Upper lobe of right lung (tissue), 1 donor: ENCODE results near the gene ERAL1. TPM values are rescaled to one million over a fixed set of nuclear protein-coding genes. Genes with fewer than 3 reads are reported as not detected.
"Not testable (repeated sequence)": the region's sequence is repeated elsewhere in the genome, so short reads cannot be mapped to it uniquely, and the experiment has no call there.

Source experiments
- ATAC-seq: fragments of 200-7000 bp; cut with Tn5 transposase; one replicate; pipeline ENCODE4 v1.9.1; 2020; ENCODE audit warnings: mild to moderate bottlenecking, moderate library complexity
- DNase-seq: peaks from one replicate; pipeline ENCODE4 v3.0.0-alpha.2; 2020
- H3K27ac ChIP-seq: fragments of 200-600 bp; one replicate; pipeline ENCODE4 v1.8.0; 2022
- H3K27me3 ChIP-seq: fragments of 200-600 bp; one replicate; pipeline ENCODE4 v1.8.0; 2022; ENCODE audit warnings: mild to moderate bottlenecking
- H3K36me3 ChIP-seq: fragments of 200-600 bp; one replicate; pipeline ENCODE4 v1.8.0; 2022
- H3K4me1 ChIP-seq: fragments of 200-600 bp; one replicate; pipeline ENCODE4 v1.8.0; 2022
- H3K4me3 ChIP-seq: fragments of 200-600 bp; one replicate; pipeline ENCODE4 v1.8.0; 2022; ENCODE audit warnings: mild to moderate bottlenecking
- H3K9me3 ChIP-seq: fragments of 200-600 bp; one replicate; pipeline ENCODE4 v1.8.0; 2022
- intact Hi-C: fragments of 100-400 bp; cut with DNase I; formaldehyde crosslinking; loops from one replicate; pipeline ENCODE4 v1.11.0; 2022
- total RNA-seq: library from RNA; stranded (reverse); fragmentation: NEBNext Ultra II Directional; extraction: Animal tissue kit (Norgen Biotek cat#: 25700); gene quantifications from one replicate; pipeline ENCODE4 v1.2.1, GENCODE V29; 2021
- TF ChIP-seq, protein P1 (sequence below): fragments of 200-600 bp; IDR thresholded peaks from one replicate; pipeline ENCODE4 v1.8.0; 2022; ENCODE audit warnings: antibody characterized with exemption
- donor health status: DM: no; HTN: yes; CAD: no; lungs with severe emphysema.

ERAL1 gene
- total RNA-seq, 1 donor from 2014 or later: 24.4 TPM

DNA sequence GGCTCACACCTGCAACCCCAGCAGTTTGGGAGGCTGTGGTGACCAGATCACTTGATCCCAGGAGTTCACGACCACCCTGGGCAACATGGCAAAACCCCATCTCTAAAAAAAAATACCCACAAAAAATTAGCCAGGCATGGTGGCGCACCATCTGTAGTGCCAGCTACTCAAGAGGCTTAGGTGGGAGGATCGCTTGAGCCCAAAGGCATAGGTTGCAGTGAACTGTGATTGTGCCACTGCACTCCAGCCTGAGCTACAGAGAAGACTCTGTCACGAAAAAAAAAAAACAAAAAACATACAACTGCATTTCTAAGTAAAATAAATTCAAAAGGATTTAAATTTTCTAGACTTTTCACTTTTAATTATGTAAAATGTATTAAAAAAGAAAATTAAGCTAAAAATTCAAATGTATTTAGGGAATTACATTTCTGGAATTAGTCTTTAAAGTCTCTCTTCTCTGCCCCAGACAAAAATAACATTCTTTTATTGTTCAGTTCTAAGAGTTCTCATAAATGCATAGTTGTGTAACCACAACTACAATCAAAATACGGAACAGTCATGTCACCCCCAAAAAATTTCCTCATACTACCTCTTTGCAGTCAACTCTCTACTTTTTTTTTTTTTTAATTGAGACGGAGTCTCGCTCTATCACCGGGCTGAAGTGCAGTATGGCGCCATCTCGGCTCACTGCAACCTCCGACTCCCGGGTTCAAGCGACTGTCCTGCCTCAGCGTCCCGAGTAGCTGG, 26.3 kb upstream of the ERAL1 start:
- Histone ChIP-seq H3K4me3 (no peak overlapping the region), H3K27ac (no peak overlapping the region), H3K36me3 (no peaks in the 10 kb centered on the region), H3K4me1 (no peaks in the 10 kb centered on the region), H3K9me3 (no peaks in the 10 kb centered on the region), H3K27me3 (no peaks in the 10 kb centered on the region)
- TF ChIP-seq, protein P1, sequence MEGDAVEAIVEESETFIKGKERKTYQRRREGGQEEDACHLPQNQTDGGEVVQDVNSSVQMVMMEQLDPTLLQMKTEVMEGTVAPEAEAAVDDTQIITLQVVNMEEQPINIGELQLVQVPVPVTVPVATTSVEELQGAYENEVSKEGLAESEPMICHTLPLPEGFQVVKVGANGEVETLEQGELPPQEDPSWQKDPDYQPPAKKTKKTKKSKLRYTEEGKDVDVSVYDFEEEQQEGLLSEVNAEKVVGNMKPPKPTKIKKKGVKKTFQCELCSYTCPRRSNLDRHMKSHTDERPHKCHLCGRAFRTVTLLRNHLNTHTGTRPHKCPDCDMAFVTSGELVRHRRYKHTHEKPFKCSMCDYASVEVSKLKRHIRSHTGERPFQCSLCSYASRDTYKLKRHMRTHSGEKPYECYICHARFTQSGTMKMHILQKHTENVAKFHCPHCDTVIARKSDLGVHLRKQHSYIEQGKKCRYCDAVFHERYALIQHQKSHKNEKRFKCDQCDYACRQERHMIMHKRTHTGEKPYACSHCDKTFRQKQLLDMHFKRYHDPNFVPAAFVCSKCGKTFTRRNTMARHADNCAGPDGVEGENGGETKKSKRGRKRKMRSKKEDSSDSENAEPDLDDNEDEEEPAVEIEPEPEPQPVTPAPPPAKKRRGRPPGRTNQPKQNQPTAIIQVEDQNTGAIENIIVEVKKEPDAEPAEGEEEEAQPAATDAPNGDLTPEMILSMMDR: no peak
- DNase-seq (peak; percentile 25), ATAC-seq (no peak)
- intact Hi-C loops: no loop called here

DNA sequence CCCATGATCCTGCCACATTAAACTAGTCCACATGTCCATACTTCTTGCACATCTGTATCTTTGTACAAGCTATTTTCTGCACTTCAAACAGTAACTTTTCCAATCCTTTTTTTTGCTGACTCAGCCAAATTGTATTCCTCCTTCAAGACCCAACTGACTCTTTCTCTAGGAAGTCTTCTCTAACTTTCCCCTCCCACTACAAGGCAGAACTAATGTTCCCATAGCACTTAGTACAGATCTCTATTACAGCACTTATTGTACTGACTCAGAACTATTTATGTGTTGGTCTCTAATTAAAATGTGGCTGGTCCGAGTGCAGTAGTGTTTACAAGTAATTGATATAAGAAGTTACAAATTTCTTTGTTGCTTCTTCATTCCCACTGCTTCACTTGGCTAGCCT, 20.4 kb upstream of the ERAL1 start:
- intact Hi-C loops: no loop called here
- ATAC-seq: no peak

DNA sequence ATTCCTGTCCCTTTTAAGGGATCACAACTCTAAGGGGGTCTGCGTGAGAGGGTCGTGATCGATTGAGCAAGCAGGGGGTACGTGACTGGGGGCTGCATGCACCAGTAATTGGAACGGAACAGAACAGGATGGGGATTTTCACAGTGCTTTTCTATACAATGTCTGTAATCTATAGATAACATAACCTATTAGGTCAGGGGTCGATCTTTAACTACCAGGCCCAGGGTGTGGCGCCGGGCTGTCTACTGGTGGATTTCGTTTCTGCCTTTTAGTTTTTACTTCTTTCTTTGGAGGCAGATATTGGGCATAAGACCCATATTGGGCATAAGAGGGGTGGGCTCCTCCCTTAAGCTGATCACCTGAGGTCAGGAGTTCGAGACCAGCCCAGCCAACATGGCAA, 18.3 kb upstream of the ERAL1 start:
- H3K36me3 ChIP-seq, H3K9me3 ChIP-seq, ATAC-seq, H3K4me3 ChIP-seq, intact Hi-C loops, H3K27me3 ChIP-seq, H3K27ac ChIP-seq, H3K4me1 ChIP-seq: not testable (repeated sequence)
- peak; percentile 11 for DNase-seq

More for the DNA sequence above, 20.4 kb upstream of the ERAL1 start:
- H3K4me3 ChIP-seq: no peak overlapping the region
- H3K9me3 ChIP-seq: no peaks in the 10 kb centered on the region
- TF ChIP-seq, protein P1: no peak
- H3K4me1 ChIP-seq: no peaks in the 10 kb centered on the region
- no peak for DNase-seq
- H3K36me3 ChIP-seq: no peaks in the 10 kb centered on the region
- no peaks in the 10 kb centered on the region for H3K27me3 ChIP-seq
- no peak overlapping the region for H3K27ac ChIP-seq

DNA sequence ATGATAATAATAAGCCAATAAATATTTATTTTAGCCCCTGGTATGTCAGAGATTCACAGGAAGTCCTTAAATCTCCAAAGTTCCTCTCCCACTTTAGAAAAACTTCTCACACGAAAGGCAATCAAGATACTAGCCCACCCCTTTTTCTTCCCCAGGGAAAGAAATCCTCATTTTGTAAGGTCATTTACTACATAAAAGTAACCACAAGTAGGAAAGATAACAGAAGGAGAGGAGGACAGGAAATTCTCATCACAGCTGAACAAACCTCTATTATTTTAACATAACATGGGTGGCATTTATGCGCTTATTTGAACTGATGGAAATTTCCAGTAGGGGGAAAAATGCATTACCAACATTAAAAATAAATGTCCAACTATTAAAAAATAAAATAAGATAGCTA, 15.6 kb upstream of the ERAL1 start:
- H3K4me3 ChIP-seq: no peak overlapping the region
- H3K27me3 ChIP-seq: no peaks in the 10 kb centered on the region
- DNase-seq (no peak), ATAC-seq (no peak)
- H3K27ac ChIP-seq: no peak overlapping the region
- peaks cover 5% of the 10 kb centered on the region for H3K4me1 ChIP-seq
- TF ChIP-seq, protein P1: no peak
- no peaks in the 10 kb centered on the region for H3K9me3 ChIP-seq
- H3K36me3 ChIP-seq: no peaks in the 10 kb centered on the region
- intact Hi-C loops: no loop called here

DNA sequence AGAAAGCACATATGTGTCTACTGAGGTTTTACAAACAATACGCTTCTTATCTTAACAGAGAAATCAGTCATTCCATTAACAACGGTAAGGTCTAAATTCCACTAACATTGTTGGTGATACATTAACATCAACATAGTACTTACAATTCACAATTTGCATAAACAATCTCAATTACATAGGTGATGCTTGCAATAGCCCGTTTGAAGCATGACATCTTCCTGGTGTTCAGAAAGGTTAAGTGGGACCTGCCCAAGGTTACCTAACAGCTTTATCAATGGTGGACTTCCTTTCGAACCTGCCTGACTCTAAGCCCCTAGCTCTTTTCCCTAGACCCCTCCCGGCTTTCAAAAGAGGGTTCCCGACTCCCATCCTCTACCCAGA, 12.9 kb upstream of the ERAL1 start:
- intact Hi-C loops: loop anchor here (10.0 kb wide), 1 partner anchor 63 kb away; the partner anchor contains the start of gene DHRS13
- Histone ChIP-seq H3K4me1 (peaks cover 5% of the 10 kb centered on the region), H3K27me3 (no peaks in the 10 kb centered on the region), H3K27ac (peak overlapping the region; percentile 86), H3K9me3 (no peaks in the 10 kb centered on the region), H3K36me3 (no peaks in the 10 kb centered on the region), H3K4me3 (peak overlapping the region; percentile 84)
- DNase-seq (no peak), ATAC-seq (peak; percentile 4)
- TF ChIP-seq, protein P1: no peak

DNA sequence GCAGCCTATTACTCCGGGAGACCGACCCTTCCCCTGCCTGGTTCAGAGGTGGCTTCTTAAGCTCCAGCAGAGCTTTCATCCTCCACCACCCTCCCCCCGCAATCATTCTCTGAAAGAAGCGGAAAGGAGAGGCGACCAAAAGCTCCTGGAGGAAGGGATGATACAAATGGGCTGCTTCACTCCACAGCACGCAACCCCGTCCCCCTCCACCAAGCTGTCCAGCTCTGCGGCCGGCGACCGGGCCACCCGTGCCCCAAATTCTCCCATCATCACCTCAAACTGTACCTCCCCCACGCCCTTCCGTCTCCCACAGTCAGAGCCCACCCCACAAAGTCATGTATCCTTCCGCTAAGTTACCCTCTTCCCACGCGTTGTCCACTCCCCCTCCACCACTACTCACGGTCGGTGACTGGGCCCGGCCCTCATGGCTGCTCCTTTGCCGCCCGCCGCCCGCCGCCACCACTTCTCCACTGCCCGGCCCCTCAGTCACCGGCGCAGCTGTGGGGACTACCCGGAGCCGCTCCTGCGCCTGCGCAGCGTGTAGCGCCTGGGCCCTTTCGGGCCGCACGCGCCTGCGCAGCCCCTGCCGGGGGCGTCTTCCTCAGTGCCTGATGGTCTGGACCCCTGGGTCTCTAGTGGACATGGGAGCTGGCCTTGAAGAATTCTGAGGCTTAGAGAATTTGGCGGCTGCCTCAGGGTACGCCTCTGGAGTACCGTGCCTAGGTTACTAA, 12.4 kb upstream of the ERAL1 start, which contains the start of gene FAM222B:
Gene FAM222B, minus strand, starts transcription at position 509 of the 731 bp plus-strand sequence. CDS start 76,123 bp downstream, outside the sequence.
- DNase-seq (peak; percentile 94), ATAC-seq (peak; percentile 100)
- H3K27ac ChIP-seq: peak within 1 kb of the TSS; percentile 86
- peaks cover 5% of the 10 kb centered on the region for H3K4me1 ChIP-seq
- no peaks in the 10 kb centered on the region for H3K36me3 ChIP-seq
- H3K27me3 ChIP-seq: no peaks in the 10 kb centered on the region
- TF ChIP-seq, protein P1: no peak
- intact Hi-C loops: loop anchor here (10.0 kb wide), 1 partner anchor 62 kb away; the partner anchor contains the start of gene DHRS13
- H3K9me3 ChIP-seq: no peaks in the 10 kb centered on the region
- peak within 1 kb of the TSS; percentile 84 for H3K4me3 ChIP-seq
